ENCODE measurements around the gene ZNF282. TPM values are rescaled to one million over a fixed set of nuclear protein-coding genes. Genes with fewer than 3 reads are reported as not detected.
A peak's percentile ranks its signal among the peaks of the same experiment; 100 is the strongest.

Gene ZNF282
- total RNA-seq, 1 donor from 2014 or later = 32.0 TPM

DNA sequence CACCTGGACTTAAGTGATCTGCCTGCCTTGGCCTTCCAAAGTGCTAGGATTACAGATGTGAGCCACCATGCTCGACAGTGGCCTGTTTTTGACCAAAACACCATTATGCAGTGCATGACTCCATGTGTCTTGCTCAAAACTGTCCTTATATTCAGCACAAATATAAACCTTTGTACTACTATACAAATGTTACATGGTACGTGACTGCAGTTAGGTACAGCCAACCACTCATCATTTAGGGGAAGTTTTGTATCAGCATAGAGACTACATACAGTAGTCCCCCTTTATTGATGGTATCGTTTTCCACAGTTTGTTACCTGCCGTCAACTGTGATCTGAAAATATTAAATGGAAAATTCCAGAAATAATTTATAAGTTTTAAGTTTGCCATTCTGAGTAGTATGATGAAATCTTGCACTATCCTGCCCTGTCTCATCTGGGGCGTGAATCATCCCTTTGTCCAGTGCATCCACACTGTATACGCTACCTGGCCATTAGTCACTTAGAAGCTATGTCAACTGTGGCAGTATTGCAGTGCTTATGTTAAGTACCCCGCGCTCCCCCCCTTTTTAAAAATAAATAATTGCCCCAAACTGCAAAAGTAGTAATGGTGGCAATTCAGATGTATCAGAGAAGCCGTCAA lies 23.3 kb upstream of the ZNF282 start:
- peak; percentile 44 for DNase-seq (ENCODE audit: low read depth)
- no peak overlapping the region for H3K4me3 ChIP-seq (ENCODE audit: low read depth, low read length)
- H3K27me3 ChIP-seq (ENCODE audit: control insufficient read depth, insufficient read depth, low read length) = no peaks in the 10 kb centered on the region
- TF ChIP-seq, protein P1, sequence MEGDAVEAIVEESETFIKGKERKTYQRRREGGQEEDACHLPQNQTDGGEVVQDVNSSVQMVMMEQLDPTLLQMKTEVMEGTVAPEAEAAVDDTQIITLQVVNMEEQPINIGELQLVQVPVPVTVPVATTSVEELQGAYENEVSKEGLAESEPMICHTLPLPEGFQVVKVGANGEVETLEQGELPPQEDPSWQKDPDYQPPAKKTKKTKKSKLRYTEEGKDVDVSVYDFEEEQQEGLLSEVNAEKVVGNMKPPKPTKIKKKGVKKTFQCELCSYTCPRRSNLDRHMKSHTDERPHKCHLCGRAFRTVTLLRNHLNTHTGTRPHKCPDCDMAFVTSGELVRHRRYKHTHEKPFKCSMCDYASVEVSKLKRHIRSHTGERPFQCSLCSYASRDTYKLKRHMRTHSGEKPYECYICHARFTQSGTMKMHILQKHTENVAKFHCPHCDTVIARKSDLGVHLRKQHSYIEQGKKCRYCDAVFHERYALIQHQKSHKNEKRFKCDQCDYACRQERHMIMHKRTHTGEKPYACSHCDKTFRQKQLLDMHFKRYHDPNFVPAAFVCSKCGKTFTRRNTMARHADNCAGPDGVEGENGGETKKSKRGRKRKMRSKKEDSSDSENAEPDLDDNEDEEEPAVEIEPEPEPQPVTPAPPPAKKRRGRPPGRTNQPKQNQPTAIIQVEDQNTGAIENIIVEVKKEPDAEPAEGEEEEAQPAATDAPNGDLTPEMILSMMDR (IDR thresholded peaks at IDR 0.05; ENCODE audit: insufficient read depth, low read length, poor library complexity, severe bottlenecking) = no peak
- no peaks in the 10 kb centered on the region for H3K36me3 ChIP-seq (ENCODE audit: control insufficient read depth, insufficient read depth, low read length)

GRCh38 chr7:149172534-149172920 lies 22.8 kb upstream of the ZNF282 start:
- Histone ChIP-seq H3K36me3 (ENCODE audit: control insufficient read depth, insufficient read depth, low read length) (no peaks in the 10 kb centered on the region), H3K27me3 (ENCODE audit: control insufficient read depth, insufficient read depth, low read length) (no peaks in the 10 kb centered on the region), H3K4me3 (ENCODE audit: low read depth, low read length) (no peak overlapping the region)
- no peak for DNase-seq (ENCODE audit: low read depth)
- TF ChIP-seq, protein P1 (IDR thresholded peaks at IDR 0.05; ENCODE audit: insufficient read depth, low read length, poor library complexity, severe bottlenecking) = no peak

DNA sequence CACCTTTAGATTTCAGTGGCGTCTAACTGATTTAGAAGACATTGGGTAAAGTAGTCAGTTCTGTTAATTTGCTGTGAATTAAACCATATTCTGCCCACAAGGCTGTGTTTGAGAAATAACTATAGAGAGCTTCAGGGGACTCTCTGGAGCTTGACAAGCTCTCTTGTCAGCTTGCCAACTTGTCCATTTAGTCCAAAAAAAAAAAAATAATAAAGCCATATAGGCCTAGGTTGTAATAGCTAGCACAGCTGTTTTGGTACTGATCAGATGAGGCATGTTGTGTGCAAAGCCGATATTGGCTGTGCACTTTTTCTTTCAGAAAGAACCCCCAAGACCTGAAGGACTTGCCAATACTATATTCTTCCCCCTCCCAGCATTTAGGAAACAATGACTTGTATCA lies 20.2 kb upstream of the ZNF282 start:
- TF ChIP-seq, protein P1 (IDR thresholded peaks at IDR 0.05; ENCODE audit: insufficient read depth, low read length, poor library complexity, severe bottlenecking) = no peak
- DNase-seq (ENCODE audit: low read depth) = no peak
- Histone ChIP-seq H3K27me3 (ENCODE audit: control insufficient read depth, insufficient read depth, low read length) (no peaks in the 10 kb centered on the region), H3K4me3 (ENCODE audit: low read depth, low read length) (no peak overlapping the region), H3K36me3 (ENCODE audit: control insufficient read depth, insufficient read depth, low read length) (peaks cover 1% of the 10 kb centered on the region)

GRCh38 chr7:149179241-149179640 lies 16.1 kb upstream of the ZNF282 start:
- Histone ChIP-seq H3K4me3 (ENCODE audit: low read depth, low read length) (no peak overlapping the region), H3K36me3 (ENCODE audit: control insufficient read depth, insufficient read depth, low read length) (peaks cover 1% of the 10 kb centered on the region), H3K27me3 (ENCODE audit: control insufficient read depth, insufficient read depth, low read length) (no peaks in the 10 kb centered on the region)
- DNase-seq (ENCODE audit: low read depth) = no peak
- TF ChIP-seq, protein P1 (IDR thresholded peaks at IDR 0.05; ENCODE audit: insufficient read depth, low read length, poor library complexity, severe bottlenecking) = no peak

DNA sequence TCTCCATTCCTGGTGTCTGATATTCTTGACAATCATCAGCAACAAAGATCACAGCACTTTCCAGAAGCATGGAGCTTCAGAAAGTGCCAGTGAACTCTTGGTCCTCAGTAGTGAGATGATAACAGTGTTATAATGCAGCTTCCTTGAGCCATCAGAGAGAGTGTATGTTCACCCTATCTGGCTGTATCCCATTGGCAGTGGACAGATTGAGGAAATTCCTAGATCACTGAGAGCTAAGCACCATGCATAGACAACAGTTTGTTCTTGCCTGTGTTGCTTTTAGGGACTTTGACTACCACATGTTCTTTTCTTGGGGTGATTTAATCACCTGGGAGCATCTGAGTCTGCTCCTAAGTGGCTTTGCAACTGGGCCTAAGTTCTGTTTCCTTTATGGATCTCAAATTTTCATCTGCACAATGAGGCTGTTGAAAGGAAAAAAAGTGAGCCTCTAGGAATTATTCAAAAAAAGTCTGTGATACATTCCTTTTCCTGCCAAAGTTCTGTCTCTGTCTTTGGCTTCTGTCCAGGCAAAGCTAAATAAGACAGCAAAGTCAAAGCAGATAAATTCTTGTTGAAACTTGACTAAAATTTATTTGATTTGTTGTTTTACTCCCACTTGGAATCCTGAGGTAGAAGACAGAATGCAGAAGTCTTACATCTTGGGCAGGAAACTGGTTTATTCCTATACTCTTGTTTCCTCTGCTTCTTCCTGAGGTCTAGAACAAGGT lies 14.5 kb upstream of the ZNF282 start:
- TF ChIP-seq, protein P1 (IDR thresholded peaks at IDR 0.05; ENCODE audit: insufficient read depth, low read length, poor library complexity, severe bottlenecking) = no peak
- Histone ChIP-seq H3K27me3 (ENCODE audit: control insufficient read depth, insufficient read depth, low read length) (no peaks in the 10 kb centered on the region), H3K36me3 (ENCODE audit: control insufficient read depth, insufficient read depth, low read length) (peaks cover 1% of the 10 kb centered on the region), H3K4me3 (ENCODE audit: low read depth, low read length) (no peak overlapping the region)
- no peak for DNase-seq (ENCODE audit: low read depth)
